Activated CD4-positive, CD25-positive, alpha-beta regulatory T cell (primary cell): ENCODE results near the gene DPM1.
A peak's percentile ranks its signal among the peaks of the same experiment; 100 is the strongest.
"Not testable (repeated sequence)": the region's sequence is repeated elsewhere in the genome, so short reads cannot be mapped to it uniquely, and the experiment has no call there.

ENCODE experiments used
- DNase-seq, 4 experiments: peaks; one replicate each; lab custom pipeline; 2025; lab: John Stamatoyannopoulos, UW

DPM1 gene

GRCh38 chr20:50980071-50980681 lies 21.8 kb upstream of the DPM1 start:
- no peak for DNase-seq

- not testable (repeated sequence) for DNase-seq
Measured at GRCh38 chr20:50978533-50978932, 20.2 kb upstream of the DPM1 start.

- no peak for DNase-seq
Measured at GRCh38 chr20:50977066-50978021, 19.0 kb upstream of the DPM1 start.

- no peak for DNase-seq
Measured at GRCh38 chr20:50975701-50976330, 17.5 kb upstream of the DPM1 start.

GRCh38 chr20:50969912-50970311 lies 11.6 kb upstream of the DPM1 start:
- DNase-seq, result no peak

- DNase-seq, result no peak
Measured at GRCh38 chr20:50969435-50969834, 11.1 kb upstream of the DPM1 start.

- DNase-seq, result no peak
Measured at GRCh38 chr20:50968289-50968688, 10.0 kb upstream of the DPM1 start.

GRCh38 chr20:50967586-50967985 lies 9.3 kb upstream of the DPM1 start:
- no peak for DNase-seq

- DNase-seq, result no peak
Measured at GRCh38 chr20:50959543-50960126, 1.3 kb upstream of the DPM1 start.

- DNase-seq, result peak; percentile 70 to 72 (median 72)
Measured at GRCh38 chr20:50958615-50959542, 547 bp upstream of the DPM1 start, which contains the start of gene MOCS3. MOCS3 (plus strand) TSS chr20:50958818; CDS start chr20:50958843, 25 bp downstream.

GRCh38 chr20:50957276-50957675 lies 1.1 kb downstream of the DPM1 start:
- DNase-seq, result no peak

- no peak for DNase-seq
Measured at GRCh38 chr20:50953821-50954220, 4.5 kb downstream of the DPM1 start.

GRCh38 chr20:50953196-50953595 lies 5.1 kb downstream of the DPM1 start:
- no peak for DNase-seq

GRCh38 chr20:50948132-50948785 lies 10.1 kb downstream of the DPM1 start:
- no peak for DNase-seq

- DNase-seq, result no peak
Measured at GRCh38 chr20:50943069-50943468, 15.3 kb downstream of the DPM1 start.

- no peak for DNase-seq
Measured at GRCh38 chr20:50933589-50933988, 24.7 kb downstream of the DPM1 start.

GRCh38 chr20:50932691-50933280 lies 25.5 kb downstream of the DPM1 start:
- DNase-seq, result no peak

- no peak for DNase-seq
Measured at GRCh38 chr20:50932016-50932485, 26.3 kb downstream of the DPM1 start.

- peak; percentile 77 to 86 (median 80) for DNase-seq
Measured at GRCh38 chr20:50931306-50932015, 26.9 kb downstream of the DPM1 start, which contains the start of gene ADNP. ADNP (minus strand) TSS chr20:50931437; CDS start chr20:50903996, 27,441 bp downstream.
